Neuron (in vitro differentiated cells): Measurements from ENCODE around the gene DHFR2.
"Not testable (repeated sequence)": the region's sequence is repeated elsewhere in the genome, so short reads cannot be mapped to it uniquely, and the experiment has no call there.

Experiments used
- H2AFZ ChIP-seq: one replicate; pipeline ENCODE4 v1.6.1; 2013; ENCODE audit warnings: low read depth, mild to moderate bottlenecking, inconsistent platforms, low read length, moderate library complexity
- H3K27me3 ChIP-seq: one replicate; pipeline ENCODE4 v1.6.1; 2013; ENCODE audit warnings: low read length; ENCODE audit not compliant: insufficient read depth
- H3K36me3 ChIP-seq: one replicate; pipeline ENCODE4 v1.6.1; 2013; ENCODE audit warnings: low read length; ENCODE audit not compliant: insufficient read depth
- H3K4me1 ChIP-seq: one replicate; pipeline ENCODE4 v1.6.1; 2013; ENCODE audit warnings: low read length; ENCODE audit not compliant: insufficient read depth
- H3K4me3 ChIP-seq: 2 replicates; pipeline ENCODE4 v1.5.1; 2013; ENCODE audit warnings: mild to moderate bottlenecking, low read length, moderate library complexity
- H3K9me3 ChIP-seq: one replicate; pipeline ENCODE4 v1.6.1; 2013; ENCODE audit warnings: low read length

DHFR2 gene

GRCh38 chr3:94050546-94050945, 12.2 kb downstream of the DHFR2 start:
- no peaks in the 10 kb centered on the region for H3K9me3 ChIP-seq
- no peaks in the 10 kb centered on the region for H3K4me1 ChIP-seq
- peaks cover 19% of the 10 kb centered on the region for H3K36me3 ChIP-seq
- no peaks in the 10 kb centered on the region for H3K27me3 ChIP-seq
- H3K4me3 ChIP-seq: no peak overlapping the region
- H2AFZ ChIP-seq: no peak overlapping the region

DNA sequence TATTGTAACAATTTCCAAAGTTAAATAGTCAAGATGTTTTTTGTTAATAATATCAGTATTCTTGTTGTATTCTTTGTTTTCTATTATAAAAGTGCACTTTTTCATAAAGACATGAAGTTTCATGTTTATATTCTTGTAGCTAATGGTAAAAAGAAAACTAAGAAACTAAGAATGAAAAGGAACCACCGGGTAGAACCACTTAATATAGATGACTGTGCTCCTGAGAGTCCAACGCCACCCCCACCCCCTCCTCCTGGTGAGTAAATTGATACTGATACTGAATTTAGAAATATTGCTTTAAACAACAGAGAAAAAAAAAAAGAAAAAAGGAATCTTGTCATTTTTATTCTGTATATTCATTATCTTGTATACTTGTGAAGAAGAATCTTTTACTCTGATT, 13.4 kb downstream of the DHFR2 start:
- Histone ChIP-seq H3K36me3 (peaks cover 19% of the 10 kb centered on the region), H3K27me3 (no peaks in the 10 kb centered on the region), H3K4me3 (no peak overlapping the region), H2AFZ (no peak overlapping the region), H3K9me3 (no peaks in the 10 kb centered on the region), H3K4me1 (no peaks in the 10 kb centered on the region)

- Histone ChIP-seq H2AFZ (no peak overlapping the region), H3K9me3 (no peaks in the 10 kb centered on the region), H3K27me3 (no peaks in the 10 kb centered on the region), H3K4me3 (no peak overlapping the region), H3K4me1 (no peaks in the 10 kb centered on the region), H3K36me3 (peaks cover 18% of the 10 kb centered on the region)
Observed at GRCh38 chr3:94046533-94046932, 16.2 kb downstream of the DHFR2 start.

DNA sequence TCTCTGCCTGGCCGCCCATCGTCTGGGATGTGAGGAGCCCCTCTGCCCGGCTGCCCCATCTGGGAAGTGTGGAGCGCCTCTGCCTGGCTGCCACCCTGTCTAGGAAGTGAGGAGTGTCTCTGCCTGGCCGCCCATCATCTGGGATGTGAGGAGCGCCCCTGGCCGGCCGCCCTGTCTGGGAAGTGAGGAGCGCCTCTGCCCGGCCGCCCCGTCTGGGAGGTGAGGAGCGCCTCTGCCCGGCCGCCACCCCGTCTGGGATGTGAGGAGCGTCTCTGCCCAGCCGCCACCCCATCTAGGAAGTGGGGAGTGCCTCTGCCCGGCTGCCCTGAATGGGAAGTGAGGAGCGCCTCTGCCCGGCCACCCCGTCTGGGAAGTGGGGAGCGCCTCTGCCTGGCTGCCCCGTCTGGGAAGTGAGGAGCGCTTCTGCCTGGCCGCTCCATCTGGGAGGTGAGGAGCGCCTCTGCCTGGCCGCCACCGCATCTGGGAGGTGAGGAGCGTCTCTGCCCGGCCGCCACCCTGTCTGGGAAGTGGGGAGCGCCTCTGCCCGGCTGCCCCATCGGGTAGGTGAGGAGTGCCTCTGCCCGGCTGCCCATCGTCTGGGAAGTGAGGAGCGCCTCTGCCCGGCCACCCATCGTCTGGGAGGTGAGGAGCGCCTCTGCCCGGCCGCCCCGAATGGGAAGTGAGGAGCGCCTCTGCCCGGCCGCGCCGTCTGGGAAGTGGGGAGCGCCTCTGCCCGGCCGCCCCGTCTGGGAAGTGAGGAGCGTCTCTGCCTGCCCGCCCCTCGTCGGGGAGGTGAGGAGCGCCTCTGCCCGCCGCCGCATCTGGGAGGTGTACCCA, 18.4 kb downstream of the DHFR2 start:
- H3K9me3 ChIP-seq, H3K4me3 ChIP-seq, H3K4me1 ChIP-seq, H2AFZ ChIP-seq, H3K27me3 ChIP-seq: not testable (repeated sequence)
- peaks cover 19% of the 10 kb centered on the region for H3K36me3 ChIP-seq

DNA sequence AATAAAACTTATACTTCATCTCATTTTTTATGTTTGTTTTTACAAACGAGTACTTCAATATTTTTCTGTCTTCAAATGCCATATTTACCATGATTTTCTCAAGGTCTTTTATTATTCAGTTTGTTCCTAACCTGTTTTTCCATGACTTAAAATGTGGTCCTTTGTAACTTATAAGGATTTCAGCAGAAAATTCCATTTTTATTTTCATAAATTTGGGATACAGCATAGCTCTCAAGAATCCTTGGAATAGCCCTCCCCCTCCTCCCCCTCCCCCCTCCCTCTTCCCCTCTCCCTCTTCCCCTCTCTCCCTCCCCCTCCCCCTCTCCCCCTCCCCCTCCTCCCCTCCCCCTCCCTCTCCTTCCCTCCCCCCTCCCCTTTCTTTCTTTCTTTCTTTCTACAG, 19.4 kb downstream of the DHFR2 start:
- Histone ChIP-seq H3K4me3 (no peak overlapping the region), H3K36me3 (peaks cover 14% of the 10 kb centered on the region), H2AFZ (no peak overlapping the region), H3K9me3 (no peaks in the 10 kb centered on the region), H3K4me1 (no peaks in the 10 kb centered on the region), H3K27me3 (no peaks in the 10 kb centered on the region)

DNA sequence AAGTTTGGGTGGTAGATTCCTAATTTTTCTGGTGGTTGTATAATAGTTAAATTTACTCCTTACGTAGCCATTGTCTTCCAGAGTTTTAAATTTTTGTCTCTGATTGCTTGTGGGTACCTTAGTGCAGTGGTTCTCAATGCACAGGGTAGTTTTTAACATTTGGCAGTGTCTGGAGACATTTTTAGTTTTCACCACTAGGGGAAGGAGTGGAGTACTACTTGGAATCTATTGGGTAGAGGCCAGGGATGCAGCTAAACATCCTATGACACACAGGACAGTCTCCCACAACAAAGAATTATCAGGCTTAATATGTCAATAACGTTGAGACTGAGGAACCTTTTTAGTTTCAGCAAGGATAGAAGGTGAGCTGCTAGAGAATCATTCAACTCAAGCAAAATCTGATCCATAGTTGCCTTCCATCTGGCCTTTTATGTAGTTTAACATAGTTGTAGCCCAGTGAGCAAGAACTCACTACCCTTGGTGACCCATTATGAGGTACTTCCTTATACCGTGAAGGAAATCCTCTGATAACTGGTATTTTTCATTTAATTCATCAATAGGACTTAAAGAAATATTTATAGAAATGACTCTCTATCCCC, 25.7 kb downstream of the DHFR2 start:
- no peaks in the 10 kb centered on the region for H3K9me3 ChIP-seq
- H3K36me3 ChIP-seq: peaks cover 20% of the 10 kb centered on the region

DNA sequence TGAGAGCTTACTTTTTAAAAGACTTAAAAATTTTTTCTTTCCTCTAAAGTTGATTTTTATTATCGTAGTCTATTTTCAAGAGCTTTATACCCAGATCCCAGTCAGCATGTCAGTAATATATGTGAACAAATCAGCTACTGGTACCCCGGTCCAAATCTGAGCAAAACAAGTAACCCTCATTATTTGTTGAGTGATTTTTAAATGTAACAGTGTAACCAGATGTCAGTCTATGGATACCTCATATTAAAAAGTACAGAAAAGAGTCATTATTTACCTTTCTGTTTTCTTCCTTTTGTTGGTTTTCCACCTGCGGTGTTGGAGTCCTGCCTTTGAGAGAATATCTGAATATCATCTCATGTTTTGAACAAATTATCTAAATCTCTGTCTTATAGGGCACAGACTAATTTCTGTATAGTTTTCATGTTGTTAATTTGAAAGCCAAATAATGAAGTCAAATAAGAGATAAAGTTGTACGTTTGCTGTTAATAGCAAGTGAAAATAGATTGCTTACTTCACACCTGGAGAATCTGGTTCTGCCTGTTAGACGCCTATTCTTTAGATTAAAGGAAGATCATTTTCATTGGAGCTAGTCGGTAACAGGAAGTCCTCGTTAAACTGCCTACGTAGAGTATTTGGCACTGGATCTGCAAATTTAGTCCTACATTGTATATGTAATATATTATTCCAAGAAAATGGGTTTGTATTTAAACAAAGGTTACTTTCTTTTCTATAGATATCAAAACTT, 34.5 kb downstream of the DHFR2 start, which contains the start of gene STX19:
Gene STX19 (minus strand): TSS at position 505 of the 745 bp plus-strand sequence. CDS start 13,328 bp downstream, outside the sequence.
- Histone ChIP-seq H3K4me3 (no peak within 1 kb of the TSS), H3K36me3 (no peaks in the 10 kb centered on the region), H3K9me3 (no peaks in the 10 kb centered on the region), H3K27me3 (no peaks in the 10 kb centered on the region), H2AFZ (no peak within 1 kb of the TSS), H3K4me1 (no peaks in the 10 kb centered on the region)

More for the DNA sequence above, 25.7 kb downstream of the DHFR2 start:
- Histone ChIP-seq H3K4me1 (no peaks in the 10 kb centered on the region), H2AFZ (no peak overlapping the region), H3K4me3 (no peak overlapping the region), H3K27me3 (no peaks in the 10 kb centered on the region)

GRCh38 chr3:94026623-94027022, 36.1 kb downstream of the DHFR2 start:
- Histone ChIP-seq H3K9me3 (no peaks in the 10 kb centered on the region), H3K4me3 (no peak overlapping the region), H2AFZ (no peak overlapping the region), H3K4me1 (no peaks in the 10 kb centered on the region), H3K36me3 (no peaks in the 10 kb centered on the region), H3K27me3 (no peaks in the 10 kb centered on the region)

GRCh38 chr3:94024385-94024784, 38.3 kb downstream of the DHFR2 start:
- no peaks in the 10 kb centered on the region for H3K36me3 ChIP-seq
- no peak overlapping the region for H3K4me3 ChIP-seq
- H3K4me1 ChIP-seq: no peaks in the 10 kb centered on the region
- no peaks in the 10 kb centered on the region for H3K9me3 ChIP-seq
- H3K27me3 ChIP-seq: no peaks in the 10 kb centered on the region
- H2AFZ ChIP-seq: no peak overlapping the region

DNA sequence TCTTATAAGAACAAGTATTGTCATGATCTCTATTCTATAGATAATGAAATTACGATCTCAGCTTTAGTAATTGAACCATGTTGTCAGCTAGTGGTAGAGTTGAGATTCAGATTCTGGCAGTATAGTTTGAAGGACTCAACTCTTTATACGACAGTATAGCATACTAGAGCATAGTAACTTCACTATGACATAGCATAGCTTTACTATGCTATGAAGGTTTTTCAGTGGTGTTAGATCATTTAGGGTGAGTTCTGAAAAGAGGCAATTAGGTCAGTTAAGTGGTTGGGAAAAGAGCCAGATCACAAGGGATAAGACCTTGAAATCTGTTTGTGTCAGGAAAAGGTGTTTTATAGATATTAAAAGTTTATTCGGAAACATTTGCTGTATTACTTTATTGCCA, 42.4 kb downstream of the DHFR2 start:
- Histone ChIP-seq H3K4me1 (no peaks in the 10 kb centered on the region), H3K4me3 (no peak overlapping the region), H3K27me3 (no peaks in the 10 kb centered on the region), H3K9me3 (no peaks in the 10 kb centered on the region), H2AFZ (no peak overlapping the region), H3K36me3 (no peaks in the 10 kb centered on the region)

- Histone ChIP-seq H3K4me3 (no peak overlapping the region), H3K36me3 (peaks cover 3% of the 10 kb centered on the region), H3K27me3 (no peaks in the 10 kb centered on the region), H3K9me3 (no peaks in the 10 kb centered on the region), H2AFZ (no peak overlapping the region), H3K4me1 (no peaks in the 10 kb centered on the region)
Observed at GRCh38 chr3:94019659-94020058, 43.1 kb downstream of the DHFR2 start.

- Histone ChIP-seq H3K4me1 (no peaks in the 10 kb centered on the region), H2AFZ (no peak overlapping the region), H3K4me3 (no peak overlapping the region), H3K36me3 (peaks cover 5% of the 10 kb centered on the region), H3K9me3 (no peaks in the 10 kb centered on the region), H3K27me3 (no peaks in the 10 kb centered on the region)
Observed at GRCh38 chr3:94015025-94015424, 47.7 kb downstream of the DHFR2 start.

- H3K36me3 ChIP-seq: peaks cover 6% of the 10 kb centered on the region
- H2AFZ ChIP-seq: no peak overlapping the region
- H3K4me1 ChIP-seq: no peaks in the 10 kb centered on the region
- no peaks in the 10 kb centered on the region for H3K9me3 ChIP-seq
- no peaks in the 10 kb centered on the region for H3K27me3 ChIP-seq
- H3K4me3 ChIP-seq: no peak overlapping the region
Observed at GRCh38 chr3:94012185-94012584, 50.5 kb downstream of the DHFR2 start.
